HG02943 (cell line): Measurements from ENCODE around the gene KRT78.
"Not testable (repeated sequence)": the region's sequence is repeated elsewhere in the genome, so short reads cannot be mapped to it uniquely, and the experiment has no call there.

ENCODE experiments used
- ATAC-seq: cut with Tn5 transposase; IDR thresholded peaks from one replicate; pipeline ENCODE4 v1.9.1; 2021; ENCODE audit warnings: mild to moderate bottlenecking, low read depth, moderate library complexity; ENCODE audit not compliant: unreplicated experiment

KRT78 gene

DNA sequence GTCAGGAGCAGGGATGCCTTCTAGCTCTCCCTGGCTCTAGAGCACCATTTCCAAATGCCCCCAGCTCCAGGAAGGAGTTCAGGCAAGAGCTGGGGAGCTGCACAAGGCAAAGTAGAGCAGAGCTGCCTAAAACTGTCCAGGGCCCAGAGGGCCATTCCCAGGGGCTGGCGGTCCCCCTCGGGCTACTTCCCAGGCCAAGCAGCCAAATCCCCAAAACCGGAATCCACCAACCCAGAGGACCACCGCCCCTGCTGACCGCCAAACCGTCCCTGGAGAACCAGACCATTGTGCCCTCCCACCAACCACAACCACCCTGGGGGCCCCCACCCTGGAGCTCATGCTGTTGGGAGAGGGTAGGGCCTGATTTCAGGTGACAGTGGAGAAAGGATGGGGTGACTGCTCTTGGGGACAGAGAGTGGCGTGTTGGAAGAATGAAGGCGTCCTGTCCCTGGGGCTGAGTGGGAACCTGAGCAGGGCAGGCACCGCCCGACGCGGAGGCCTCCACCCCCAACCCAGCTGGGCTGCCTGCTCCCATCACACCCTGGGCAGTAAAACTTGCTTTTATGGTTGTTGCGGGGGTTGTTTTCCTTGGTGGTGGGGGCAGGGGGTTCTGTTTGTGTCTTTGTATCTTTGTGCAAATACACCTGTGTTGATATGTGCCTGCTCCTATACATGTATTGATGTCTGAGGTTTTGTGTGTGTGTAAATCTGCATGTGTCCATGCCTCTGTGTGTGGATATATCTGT is 24.0 kb upstream of the KRT78 start:
- no peak for ATAC-seq

DNA sequence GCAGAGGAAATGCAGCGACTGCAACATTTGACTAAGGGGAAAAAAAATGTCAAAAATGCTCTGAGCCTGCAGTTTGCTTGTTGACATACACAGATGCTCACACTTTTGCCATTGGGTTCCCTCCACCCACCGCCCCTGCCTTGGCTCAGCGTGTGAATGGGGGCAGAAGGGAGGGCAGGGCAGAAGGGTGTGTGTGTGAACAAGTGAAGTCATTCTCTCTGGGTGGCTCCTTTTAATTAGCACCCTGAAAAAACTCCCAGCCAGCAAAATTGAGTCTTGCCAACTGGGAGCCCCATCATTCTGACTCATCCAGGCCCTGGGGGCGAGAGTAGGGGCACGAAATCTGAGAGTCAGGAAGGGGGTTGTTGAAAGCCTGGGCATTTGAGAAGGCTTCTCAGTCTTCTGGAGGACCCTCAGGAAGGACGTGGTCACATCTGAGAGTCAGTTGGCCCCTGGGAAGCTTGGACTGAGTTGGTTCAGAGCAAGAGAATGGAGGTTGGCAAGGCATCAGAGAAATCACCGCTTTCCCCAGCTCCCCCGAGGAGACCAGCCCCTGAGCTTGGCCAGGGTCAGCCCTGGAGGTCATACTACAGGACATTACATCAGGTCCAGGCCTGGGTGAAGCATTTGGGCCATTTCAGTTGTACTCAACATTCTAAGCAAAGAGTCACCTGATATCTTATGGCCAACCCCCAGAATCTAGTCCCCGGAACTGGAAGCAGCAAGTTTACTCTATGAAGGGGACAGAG is 22.7 kb upstream of the KRT78 start:
- ATAC-seq, result no peak

DNA sequence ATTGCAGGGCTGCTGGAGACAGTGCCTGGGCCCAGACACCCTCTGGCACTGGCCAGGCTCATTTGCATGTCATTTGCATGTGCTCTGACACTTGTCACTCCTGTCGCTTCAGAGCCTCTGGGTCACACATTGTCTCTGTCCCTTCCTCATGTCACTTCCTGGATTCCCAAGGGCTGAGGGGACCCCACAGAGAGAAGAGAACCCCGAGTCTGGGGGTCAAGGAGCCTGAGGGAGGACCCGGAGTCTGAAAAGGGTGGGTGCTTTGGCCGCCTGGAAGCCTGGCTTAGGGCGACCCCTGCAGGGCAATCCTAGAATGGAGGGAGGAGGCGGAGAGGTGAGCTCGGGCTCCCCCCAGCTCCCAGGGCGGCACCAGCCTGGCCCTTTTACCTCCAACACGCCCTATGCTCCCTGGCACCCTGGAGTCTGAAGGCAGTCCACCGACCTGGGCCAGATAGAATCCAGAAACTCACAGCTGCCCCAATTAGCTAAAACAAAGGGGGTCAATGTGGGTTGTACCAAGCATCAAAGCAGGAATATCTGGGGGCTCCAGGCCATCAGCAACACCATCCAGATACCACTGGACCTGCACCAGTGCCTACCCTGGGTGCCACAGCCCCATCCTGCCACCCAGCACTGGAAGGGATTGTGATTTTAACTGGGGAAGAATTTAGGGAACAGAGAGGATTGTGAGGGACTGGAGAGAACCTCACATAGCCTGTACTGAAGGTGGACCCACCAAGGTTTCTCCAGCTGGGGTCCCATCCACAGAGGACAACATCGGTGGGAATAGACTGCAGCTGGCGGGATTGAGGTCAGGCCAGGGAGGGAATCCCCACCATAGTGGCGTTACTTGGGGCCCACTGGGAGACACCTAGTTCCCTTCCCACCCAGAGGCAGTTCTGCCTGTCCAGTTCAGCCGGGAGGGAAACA is 21.8 kb upstream of the KRT78 start:
- ATAC-seq, result peak; percentile 59

DNA sequence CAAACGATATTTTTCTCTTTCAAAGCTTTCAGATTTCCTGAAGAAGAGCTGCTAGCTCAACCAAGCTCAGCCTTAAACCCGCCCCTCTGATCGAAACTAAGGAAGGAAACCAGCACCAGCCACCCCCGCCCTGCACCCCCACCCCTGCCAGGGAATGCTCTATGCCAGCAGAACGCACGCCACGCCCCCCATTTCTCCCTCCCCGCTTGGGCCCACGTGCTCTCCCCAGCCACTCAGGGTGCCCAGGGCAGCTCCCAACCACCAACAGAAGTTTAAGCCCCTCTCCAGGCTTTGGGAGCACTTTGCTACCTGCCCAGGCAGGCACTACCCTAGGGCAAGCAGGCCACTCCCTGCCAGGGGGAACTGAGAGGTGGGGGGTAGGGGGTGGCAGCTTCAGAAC is 18.8 kb upstream of the KRT78 start:
- no peak for ATAC-seq

DNA sequence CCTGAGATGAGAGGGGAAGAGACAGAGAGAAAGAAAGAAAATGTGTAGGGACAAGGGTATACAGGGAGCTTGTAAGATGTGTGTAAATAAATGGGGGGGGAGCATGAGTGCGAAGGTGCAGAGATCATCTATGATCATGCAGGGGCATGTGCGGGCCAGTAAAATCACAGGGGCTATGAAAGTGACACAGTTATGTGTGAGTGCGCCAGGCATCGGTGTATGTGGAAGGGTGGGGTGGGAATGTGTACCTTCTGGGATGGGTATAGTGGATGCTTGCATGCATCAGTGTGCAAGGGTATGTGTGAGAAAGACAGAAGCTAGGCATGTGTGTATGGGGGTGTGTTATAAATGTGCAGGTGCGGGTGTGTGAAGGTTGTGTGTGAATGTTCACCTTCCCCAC is 18.4 kb upstream of the KRT78 start:
- no peak for ATAC-seq

DNA sequence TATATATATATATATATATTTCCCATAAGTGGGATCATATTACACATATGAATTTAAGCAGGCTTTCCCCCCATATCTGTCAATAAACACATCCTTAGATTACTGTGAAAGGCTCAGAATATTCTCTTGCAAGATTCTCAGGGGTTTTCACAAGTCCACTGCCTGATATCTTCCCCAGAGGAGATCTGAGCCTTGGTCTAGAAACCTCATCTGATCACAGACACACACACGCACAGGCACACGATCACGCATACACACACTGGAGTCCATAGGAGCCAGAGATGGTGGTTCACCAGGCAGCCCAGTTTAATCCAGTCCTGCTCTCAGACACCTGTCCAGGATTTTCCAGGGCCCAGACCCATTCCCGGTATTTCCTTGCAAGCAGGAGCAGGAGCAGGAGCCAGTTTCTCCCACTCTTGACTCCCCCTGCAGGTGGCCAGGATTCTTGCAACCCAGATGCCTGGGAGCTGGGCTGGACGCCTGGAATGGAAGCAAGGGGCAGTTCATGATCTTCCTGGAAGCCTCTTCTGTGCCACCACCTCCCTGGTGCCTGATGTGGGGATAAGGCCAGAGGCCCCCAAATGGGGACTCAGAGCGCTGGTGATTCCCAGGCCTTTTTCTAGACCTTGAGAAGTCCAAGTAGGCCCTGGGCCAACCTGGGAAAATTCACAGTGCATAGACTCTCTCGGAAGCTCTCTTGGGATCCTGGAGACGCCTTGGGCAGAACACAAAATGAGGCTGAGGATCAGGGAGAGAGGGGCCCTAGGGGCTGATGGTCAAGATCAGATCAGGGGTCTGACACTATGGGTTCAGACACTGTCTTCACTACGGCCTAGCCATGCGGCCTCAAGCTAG is 16.5 kb upstream of the KRT78 start:
- ATAC-seq, result no peak

DNA sequence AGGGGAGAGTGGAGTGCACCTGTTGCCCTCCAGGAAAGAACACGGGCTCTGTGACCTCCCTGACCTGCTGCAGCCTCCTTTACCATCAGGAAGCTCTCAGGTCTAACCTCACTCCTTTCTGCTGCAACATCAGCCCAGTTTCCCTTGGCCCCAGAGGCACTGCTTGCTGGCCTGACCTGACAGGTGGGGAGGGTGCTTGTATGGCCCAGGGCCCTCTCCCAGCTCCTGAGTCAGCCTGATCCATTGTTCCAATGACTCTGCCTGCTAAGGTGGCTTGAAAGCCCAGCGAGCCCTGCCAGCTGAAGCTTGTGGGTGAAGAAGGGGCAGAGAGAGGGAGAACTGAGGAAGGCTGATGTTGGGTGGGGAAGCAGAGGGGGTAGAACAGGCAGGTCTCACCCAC is 13.2 kb upstream of the KRT78 start:
- ATAC-seq, result no peak

DNA sequence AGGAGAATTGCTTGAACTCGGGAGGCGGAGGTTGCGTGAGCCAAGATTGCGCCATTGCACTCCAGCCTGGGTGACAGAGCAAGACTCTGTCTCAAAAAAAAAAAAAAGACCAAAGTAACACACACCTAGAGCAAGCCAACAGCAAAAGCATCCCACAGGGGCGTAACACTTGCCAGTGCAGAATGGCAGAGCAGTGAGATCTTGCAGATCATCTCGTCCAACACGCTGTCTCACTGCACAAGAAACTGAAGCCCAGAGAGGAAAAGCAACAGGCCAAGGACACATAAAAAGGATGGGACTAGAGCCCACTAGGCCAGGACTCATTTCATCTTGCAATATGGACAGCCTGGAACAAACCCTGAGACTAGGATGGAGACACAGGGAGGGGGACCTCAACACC is 12.7 kb upstream of the KRT78 start:
- ATAC-seq, result no peak

DNA sequence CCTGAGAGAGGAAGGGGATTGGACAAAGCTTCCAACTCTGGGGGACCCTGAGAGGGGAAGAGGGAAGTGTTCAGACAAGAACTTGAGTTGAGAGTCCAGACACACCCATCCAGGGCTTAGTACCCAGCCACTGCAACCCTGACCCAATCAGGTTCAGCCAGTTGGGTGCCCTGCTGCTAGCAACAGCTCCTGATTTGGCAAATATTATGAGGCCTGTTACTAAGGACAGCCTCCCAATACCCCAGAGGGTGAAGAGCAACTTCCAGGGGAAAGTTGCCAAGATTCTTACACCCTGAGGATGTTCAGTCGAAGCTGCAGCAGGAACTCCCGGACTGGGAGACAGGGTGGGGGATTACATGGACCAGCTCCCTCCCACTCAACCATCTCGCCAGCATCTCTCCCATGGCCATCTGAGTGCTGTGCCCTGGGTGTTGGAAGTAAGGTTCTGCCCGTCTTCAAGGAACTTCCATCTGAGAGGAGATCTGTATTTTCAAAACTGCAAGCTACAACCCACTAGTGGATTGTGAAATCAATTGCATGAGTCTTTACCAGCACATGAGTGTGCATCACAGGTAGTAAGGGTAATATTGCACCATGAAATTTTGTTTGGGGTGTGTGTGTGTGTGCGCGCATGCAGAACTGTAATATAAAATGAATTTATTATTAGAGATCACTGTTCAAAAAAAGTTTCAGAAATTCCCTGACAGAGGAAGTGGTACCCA is 11.5 kb upstream of the KRT78 start:
- no peak for ATAC-seq

DNA sequence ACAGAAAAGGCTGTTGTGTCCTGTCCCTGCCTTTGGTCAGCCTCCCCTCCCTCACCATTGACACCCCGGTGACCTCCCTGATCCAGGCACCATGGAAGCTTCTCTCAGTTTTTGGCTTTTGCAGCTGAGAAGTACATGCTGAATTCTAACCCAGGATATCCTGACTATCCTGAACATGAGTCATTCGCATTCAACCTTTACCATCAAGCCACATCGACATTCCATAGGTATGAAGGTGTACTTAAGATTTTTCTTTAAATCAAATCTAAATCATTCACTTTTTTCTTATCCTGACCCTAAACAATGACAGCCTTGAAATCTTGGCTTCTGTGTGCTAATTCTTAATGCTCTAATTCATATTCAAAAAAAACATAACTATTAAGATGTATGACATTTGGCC is 8.7 kb upstream of the KRT78 start:
- ATAC-seq, result no peak

DNA sequence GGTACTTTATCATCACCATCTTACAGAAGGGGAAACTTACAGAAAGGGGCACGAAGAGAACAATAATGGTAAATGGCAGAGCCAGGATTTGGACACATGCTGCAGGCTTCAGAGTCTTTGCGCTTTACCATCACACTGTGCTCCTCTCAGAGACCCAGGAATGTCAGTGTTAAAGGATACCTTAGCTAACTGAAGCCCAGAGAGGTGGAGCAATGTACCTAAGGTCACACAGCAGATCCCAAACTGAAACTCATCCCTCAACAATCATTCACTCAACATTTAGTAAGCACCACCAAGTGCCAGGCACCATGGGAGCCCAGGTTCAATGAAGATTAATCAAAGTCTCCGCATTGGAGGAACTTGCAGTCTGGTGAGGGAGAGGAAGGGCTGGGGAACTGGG is 8.0 kb upstream of the KRT78 start:
- ATAC-seq, result no peak

DNA sequence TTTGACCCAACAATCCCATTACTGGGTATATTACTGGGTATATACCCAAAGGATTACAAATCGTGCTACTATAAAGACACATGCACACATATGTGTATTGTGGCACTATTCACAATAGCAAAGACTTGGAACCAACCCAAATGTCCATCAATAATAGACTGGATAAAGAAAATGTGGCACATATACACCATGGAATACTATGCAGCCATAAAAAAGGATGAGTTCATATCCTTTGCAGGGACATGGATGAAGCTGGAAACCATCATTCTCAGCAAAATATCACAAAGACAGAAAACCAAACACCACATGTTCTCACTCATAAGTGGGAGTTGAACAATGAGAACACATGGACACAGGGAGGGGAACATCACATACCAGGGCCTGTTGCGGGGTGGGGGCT is 7.3 kb upstream of the KRT78 start:
- ATAC-seq, result not testable (repeated sequence)

DNA sequence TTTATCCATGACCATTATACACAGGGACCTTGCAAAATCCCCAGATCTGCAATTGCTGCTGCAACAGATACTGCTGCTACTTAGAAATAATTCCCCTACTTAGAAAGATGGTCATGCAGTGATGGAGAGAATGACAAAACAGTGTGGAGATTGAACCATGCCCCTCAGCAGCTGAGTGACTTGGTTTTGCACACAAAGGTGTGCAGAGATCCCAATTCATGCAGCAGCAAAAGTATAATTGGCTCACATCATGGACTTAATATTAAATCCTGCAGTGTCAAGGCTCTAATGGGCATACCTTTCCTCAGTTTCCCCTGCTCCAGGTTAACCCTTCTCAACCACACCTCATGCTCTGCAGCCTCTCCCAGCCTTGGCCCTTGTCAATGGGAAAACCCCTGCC is 3.0 kb upstream of the KRT78 start:
- ATAC-seq, result no peak

DNA sequence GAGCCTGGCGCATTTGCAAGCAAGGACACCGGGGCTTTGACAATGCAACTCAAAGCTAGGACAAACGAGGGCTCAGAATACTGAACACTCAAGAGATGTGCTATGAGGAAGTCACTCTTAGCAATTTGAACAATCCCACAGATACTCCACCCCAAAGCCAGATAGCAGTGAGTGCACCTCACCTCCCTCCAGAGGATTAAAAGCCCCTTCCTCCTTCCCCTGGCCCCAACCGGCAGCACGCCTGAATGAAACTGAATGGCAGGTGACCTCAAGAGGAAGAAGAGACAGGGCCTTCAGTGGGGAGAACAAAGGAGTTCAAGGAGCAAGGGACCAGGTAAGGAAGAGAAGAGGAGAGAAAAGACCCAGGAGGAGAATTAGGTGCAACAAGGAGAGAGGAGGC is 1.9 kb upstream of the KRT78 start:
- ATAC-seq, result no peak

DNA sequence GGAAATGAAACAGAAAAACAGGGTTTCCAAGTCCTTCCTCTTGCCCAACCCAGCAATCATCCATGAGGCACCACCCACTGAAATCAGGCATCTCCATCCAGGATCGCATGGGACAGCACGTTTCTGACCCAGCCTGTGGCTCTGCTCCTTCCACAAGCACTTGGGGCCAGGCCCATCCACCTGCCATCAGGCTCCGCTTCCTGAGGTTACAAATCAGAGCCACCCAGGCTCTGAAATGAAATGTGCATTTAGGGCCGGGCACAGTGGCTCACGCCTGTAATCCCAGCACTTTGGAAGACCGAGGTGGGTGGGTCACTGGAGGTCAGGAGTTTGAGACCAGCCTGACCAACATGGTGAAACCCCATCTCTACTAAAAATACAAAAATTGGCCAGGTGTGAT is 717 bp upstream of the KRT78 start:
- ATAC-seq, result no peak

DNA sequence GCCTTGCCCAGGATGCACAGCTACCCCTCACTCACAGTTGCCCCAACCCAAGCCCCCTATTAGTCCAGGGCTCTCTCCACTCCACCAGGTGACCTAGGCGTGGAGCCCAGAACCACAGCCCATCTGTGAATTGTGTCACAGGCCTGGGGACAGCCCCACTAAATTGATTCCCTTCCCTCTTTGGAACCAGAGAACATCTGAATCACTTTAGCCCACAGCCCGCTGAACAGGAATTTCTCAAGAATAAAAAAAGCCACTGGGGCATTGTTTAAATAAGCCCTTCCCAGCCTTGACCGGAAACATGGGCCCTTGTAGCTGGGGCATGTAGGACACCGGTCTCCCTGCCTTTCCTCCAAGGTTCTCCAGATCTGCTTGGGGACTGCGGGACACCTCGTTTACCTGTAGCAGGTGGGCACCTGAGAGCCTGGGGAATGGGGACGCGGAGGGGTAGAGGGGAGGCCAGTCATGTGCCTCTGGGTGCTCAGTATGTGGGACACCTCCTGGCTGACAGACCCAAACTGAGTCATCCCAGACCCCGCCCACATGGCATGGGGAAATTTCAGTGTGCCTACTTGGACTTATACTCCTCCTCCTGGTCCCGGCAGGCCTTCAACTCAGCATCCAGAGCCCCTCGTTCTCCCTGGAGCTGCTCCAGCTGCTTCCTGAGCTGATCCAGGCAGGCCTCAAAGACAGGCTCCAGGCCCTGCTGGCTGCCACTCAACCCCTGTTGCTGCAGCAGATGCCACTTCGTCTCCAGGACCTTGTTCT is 1.3 kb downstream of the KRT78 start:
- ATAC-seq, result no peak

DNA sequence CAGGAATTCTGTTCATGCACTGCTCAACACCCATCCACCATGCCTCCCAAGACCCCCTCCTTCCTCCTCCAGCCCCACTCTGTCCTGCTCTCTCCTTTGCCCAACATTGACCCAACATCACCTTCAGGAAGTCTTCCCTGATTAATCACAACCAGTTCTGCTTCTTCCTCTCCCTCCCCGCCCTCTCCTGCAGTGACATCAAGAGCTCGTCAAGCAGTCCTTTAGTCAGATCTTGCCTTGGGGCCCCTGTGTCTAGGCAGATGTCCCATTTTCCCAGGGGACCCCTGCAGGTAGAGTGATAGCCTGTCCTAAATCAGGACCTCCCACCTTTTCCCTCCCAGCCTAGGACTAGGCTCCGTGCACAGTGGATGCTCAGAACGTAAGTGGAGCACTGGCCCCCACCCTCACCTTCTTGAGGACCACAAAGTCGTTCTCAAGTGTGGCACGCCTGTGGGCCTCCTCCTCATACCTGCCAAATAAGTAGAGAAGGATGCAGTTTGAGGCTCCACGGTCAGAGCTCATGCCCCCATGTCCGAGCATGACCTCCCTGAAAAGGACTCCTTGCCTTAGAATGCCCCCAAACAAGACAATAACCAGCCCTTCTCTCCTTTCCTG is 2.3 kb downstream of the KRT78 start:
- no peak for ATAC-seq

DNA sequence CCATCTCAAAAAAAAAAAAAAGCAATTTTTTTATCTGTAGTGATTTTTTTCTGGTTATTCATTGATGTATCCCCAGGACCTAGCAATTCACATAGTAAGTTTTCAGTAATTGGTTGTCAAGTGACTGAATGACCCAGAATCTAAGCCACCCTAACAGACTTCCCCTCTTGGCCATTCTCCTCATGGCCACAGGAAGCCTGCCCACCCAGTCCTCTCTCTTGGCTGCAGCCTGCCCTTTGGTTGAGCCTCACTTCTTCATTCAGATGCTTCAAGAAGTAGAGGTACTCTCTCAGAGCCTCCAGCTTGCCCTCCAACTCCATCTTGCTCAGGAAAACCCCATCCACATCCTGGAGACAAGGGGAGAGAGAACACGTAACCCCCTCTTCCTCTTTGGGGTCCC is 2.8 kb downstream of the KRT78 start:
- no peak for ATAC-seq
